Measurements from ENCODE around the gene KCNH3.
"Not testable (repeated sequence)": the region's sequence is repeated elsewhere in the genome, so short reads cannot be mapped to it uniquely, and the experiment has no call there.

Gene KCNH3

DNA sequence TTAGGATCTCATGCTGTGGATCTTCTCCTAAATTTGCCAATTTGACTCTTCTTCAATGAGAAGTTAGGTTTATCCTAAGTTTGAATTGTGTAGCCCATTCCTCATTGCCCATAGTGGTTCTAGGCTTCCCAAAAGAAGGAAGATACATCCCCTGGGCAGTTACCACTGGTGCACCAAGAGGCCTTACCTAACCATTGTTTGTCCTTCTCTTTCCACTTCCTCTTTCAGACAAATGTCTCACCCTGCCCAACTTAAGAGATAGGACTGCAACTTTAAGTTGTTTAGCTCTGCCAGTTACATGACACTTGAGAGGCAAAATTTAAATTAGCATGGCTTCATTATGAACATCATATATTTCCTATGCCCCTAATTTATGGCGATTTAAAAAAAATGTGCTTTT, 9.4 kb upstream of the KCNH3 start:
- DNase-seq = peak; percentile 38 to 62

- DNase-seq = no peak
Observed at GRCh38 chr12:49531745-49532144, 7.1 kb upstream of the KCNH3 start.

DNA sequence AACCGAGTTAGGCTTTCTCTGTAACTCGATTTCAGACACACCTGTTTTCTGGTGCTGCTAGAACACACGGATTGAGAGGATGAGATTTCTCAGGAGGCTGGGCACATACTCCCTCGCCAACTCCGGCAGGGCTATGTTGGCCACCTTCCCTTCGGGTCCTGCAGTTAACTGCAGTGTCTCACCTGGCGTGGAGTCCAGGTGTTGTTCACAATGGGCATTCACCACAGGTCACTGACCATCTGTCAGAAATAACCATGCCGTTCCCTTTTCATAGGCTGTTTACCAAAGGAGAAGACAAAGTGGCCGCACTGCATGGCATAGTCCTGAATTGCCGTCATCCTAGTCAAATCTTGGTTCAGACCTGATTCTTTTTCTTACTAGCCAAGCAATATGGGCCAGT, 5.5 kb upstream of the KCNH3 start:
- DNase-seq = no peak

DNA sequence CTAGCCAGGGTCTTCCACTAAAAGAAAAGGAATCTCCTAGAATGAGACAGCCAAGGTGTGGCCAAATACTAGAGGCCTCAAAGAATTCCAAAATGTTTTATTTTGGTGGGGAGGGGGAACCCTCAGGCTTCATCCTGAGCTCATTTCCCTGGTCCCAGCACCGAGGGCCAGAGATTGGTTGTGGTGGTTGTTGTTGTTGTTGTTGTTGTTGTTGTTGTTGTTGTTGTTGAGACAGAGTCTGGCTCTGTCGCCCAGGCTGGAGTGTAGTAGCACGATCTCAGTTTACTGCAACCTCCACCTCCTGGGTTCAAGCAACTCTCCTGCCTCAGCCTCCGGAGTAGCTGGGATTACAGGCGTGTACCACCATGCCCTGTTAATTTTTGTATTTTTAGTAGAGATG, 4.7 kb upstream of the KCNH3 start:
- not testable (repeated sequence) for DNase-seq

DNA sequence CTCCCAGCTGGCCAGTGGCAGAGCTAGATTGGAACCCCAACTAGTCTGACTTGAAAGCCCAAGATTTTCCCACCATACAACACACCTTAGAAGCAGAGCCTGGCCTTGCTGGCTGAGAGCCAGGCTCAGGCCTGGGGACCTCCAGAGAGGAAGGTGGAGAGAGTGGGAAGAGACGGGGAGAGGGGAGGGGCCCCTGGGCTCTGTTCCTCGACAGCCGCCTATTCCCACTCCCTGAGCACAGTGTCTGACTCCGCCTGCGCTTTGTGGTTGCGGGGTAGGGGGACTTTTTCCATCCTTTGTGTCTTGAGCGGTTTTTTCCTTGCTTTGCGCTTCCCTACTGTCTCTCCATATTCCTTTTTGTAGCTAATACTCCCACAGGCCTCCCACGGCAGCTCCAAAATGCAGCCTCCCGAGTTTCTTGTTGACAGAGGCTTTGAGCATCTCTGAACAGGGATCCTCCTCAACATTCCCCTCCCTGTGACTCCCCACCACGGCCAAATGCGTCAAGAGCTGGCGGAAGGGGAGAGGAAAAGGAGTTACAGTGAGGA, 4.0 kb upstream of the KCNH3 start:
- no peak for DNase-seq

DNA sequence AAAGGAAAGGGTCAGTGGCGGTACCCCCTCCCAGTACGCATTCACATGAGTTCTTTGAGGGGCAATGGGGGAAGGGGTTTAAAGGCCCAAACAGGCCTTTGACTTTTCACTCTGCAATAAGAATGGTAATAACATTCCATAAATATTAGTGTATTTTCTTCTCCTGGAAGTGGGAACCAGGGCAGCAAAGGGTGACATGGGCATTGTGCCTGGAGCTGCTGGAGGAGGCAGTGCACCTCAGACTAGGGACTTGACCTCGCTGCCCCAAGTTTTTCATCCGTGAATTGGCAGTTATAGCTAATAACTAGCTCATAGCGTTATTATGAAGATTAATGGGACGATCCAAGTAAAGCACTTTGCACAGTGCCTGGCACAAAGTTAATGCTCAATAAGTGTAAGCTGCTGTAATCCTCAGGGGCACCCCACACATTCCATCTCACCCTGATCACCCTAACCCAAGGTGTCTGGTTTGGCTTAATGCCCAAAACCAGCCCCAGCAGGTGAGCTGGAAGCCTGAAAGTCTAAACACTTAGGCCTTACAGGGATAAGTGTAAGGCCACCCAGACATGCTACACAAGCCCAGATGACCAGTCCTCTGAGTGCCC, 2.8 kb upstream of the KCNH3 start:
- DNase-seq = no peak

DNA sequence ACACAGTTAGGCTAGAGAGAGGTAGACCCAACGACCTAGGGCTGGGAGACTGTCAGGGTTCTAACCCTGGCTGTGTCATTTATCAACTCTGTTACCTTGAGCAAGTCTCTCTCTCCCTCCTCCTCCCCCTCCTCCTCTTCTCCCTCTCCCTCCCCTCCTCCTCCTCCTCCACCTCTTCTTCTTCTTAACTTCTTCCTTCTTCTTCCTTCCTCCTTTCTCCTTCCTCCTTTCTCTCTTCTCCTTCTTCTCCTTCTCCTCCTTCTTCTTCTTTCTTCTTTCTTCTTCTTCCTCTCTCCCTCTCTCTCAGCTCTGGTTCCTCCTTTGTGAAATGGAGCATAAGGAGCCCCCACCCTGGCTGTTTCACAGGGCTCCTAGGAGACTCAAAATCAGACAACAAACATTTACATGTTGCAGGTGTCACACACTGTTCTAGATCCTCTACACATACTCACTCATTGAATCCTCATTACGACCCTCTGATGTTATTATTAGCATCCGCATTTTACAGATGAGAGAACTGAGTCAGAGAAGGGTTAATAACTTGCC, 2.2 kb upstream of the KCNH3 start:
- DNase-seq = peak in 1 of 2 donors; percentile 31

GRCh38 chr12:49537231-49537751, 1.5 kb upstream of the KCNH3 start:
- no peak for DNase-seq

GRCh38 chr12:49537752-49538509, 899 bp upstream of the KCNH3 start:
- peak; percentile 25 to 45 for DNase-seq

DNA sequence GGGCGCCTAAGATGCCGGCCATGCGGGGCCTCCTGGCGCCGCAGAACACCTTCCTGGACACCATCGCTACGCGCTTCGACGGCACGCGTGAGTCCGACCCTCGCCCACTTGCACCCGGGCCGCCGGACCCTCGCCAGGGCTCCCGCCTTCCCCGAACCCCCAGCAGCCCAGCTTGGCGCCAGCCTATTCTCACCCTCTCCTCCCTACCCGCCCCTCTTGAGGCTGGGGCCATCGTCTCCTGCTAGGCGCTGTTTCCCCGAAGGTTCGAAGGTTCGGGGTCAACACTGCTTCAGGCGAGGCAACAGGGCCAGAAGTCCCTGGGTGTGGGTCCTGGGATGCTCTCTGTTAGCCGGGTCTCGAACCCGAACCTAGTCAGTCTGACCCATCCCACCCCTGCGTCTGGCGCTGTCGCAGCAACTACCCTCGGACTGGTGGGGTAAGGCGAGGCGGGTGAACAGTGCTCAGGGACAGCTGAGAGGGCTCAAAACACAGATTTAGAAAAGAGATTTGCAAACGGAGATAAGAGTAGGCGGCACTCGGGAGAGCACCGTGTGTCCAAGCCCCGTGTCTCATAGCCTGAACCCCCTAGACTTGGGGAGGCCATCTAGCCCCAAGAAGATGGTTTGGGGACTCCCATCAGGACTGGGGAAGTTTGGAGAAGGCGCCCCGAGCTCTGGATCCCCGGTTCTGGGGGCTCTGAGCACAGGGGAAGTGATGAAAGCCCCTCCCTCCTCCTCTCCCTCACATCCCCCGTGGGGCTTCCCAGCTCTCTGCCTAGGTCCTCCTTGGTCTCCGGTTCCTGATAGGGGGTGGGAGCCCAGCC, 787 bp downstream of the KCNH3 start:
- DNase-seq = no peak

- no peak for DNase-seq
Observed at GRCh38 chr12:49540229-49541139, 1.7 kb downstream of the KCNH3 start.

DNA sequence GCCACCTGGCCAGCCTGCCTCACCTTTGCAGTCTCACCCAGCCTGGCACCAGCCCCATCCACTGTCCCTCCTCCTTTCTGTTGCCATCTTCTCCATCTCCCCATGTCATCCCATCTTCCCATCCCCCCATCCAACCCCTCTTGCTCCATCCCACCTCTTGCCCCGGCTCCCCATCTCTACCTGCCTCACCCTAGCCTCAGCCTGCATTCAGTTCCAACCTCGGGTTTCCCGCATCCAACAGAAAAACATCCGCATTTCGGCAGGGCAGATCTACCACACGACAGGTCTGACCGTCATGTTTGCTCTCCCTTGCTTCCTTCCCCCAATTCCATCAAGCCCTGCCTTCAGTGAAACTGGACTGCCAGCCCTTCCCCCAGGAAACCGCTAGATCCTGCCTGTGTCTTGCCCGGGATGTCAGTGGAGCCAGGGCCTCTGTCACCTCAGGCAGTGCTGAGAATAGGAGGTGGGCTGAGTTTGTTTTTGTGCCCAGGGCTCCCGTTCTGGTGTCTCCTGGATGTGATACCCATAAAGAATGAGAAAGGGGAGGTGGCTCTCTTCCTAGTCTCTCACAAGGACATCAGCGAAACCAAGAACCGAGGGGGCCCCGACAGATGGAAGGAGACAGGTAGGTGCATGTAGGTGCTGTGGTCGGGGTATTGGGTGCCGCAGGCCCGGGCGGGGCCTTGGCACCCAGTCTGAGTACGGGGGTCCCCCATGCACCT, 2.5 kb downstream of the KCNH3 start:
- DNase-seq = no peak

DNA sequence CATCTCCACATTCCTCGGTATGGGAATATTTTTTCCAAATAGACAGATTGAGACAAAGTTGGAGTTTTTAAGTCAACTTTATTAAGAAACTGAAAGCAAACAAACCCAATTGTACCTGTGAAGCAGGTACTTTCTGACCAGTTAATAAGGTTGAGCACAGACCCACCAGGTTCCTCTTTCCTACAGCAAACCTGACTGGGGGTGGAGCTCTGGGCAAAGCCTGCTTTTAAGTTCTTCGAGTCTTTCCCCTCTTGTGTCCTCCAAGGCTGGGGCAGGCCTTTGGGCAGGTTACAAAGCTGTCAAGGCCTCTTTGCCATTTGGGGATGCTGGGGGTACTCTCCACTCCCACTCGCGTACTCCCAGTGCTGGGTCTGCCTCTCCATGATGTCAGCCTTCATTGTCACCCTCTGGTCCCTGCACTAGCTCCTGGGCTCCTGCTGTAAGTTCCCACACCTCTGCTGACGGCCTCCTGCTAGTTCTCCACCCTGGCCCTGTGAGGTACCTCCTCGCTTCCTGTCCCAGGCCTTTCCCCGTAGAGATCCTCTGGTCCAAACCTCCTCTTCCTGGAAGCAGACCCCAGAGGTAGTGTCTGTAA, 3.2 kb downstream of the KCNH3 start:
- no peak for DNase-seq

- no peak for DNase-seq
Observed at GRCh38 chr12:49542592-49543160, 3.8 kb downstream of the KCNH3 start.

DNA sequence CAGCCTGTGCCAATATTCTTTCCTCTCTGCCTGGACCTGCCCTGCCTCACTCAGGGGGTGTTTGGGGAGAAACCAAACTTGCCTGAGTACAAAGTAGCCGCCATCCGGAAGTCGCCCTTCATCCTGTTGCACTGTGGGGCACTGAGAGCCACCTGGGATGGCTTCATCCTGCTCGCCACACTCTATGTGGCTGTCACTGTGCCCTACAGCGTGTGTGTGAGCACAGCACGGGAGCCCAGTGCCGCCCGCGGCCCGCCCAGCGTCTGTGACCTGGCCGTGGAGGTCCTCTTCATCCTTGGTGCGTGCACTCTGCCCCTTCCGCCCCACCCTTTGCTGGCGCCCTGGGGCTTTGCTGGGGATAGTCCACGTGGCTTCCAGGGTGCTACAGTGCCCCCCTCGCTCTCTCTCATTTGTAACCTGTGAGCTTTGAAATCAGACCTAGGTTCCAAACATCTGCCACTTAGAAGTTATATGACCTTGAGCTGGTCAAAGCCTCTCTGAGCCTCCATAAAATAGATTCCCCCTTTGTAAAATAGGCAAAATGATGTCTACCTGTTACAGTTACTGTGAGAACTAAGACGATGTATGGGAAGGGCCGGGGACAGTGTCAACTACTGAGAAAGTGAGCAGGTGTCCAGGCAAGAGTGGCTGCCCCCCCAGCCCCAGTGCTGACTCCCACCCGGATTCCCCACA, 4.5 kb downstream of the KCNH3 start:
- no peak for DNase-seq

- DNase-seq = no peak
Observed at GRCh38 chr12:49543914-49544815, 5.3 kb downstream of the KCNH3 start.

GRCh38 chr12:49545815-49546214, 7.0 kb downstream of the KCNH3 start:
- DNase-seq = no peak

DNA sequence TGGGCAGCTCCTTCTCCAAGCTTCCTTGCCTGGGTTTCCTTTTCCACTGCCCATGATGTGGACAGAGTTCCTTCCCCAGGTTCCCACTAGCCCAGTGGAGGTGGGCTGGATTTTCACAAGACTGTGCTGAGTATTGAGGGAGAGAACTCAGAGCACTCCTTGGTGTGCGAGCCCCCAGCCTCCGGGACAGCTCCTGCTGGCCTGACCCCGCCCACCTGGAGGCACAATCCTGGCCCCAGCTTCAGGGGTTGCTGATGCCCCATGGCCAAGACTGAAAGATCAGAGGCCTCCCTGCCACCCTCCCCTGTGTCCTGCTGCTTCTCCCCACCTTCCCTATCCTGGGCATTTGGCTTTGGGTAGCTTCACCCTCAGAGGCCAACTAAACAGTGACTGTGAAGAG, 7.7 kb downstream of the KCNH3 start:
- no peak for DNase-seq

Data from inflammatory macrophage (primary cell).